HUES6 (cell line): ENCODE data around the gene GLRX3.
"Not testable (repeated sequence)": the region's sequence is repeated elsewhere in the genome, so short reads cannot be mapped to it uniquely, and the experiment has no call there.

ENCODE experiments used
- H3K27ac ChIP-seq: 2 replicates; pipeline ENCODE4 v1.7.0; 2013; ENCODE audit warnings: low read depth, mild to moderate bottlenecking, low read length, inconsistent platforms
- H3K27me3 ChIP-seq: 2 replicates; pipeline ENCODE4 v1.6.1; 2013; ENCODE audit warnings: low read length; ENCODE audit not compliant: control insufficient read depth, insufficient read depth
- H3K36me3 ChIP-seq: 2 replicates; pipeline ENCODE4 v1.6.1; 2013; ENCODE audit warnings: low read length; ENCODE audit not compliant: control insufficient read depth, insufficient read depth
- H3K4me1 ChIP-seq: 2 replicates; pipeline ENCODE4 v1.6.1; 2013; ENCODE audit warnings: low read length; ENCODE audit not compliant: control insufficient read depth, insufficient read depth
- H3K4me3 ChIP-seq: 2 replicates; pipeline ENCODE4 v1.5.1; 2013; ENCODE audit warnings: low read depth, low read length
- H3K9ac ChIP-seq: one replicate; pipeline ENCODE4 v1.6.1; 2013; ENCODE audit warnings: mild to moderate bottlenecking, low read length
- H3K9me3 ChIP-seq: 2 replicates; pipeline ENCODE4 v1.6.1; 2013; ENCODE audit warnings: low read depth, low read length; ENCODE audit not compliant: control insufficient read depth, insufficient read depth

GLRX3 gene

DNA sequence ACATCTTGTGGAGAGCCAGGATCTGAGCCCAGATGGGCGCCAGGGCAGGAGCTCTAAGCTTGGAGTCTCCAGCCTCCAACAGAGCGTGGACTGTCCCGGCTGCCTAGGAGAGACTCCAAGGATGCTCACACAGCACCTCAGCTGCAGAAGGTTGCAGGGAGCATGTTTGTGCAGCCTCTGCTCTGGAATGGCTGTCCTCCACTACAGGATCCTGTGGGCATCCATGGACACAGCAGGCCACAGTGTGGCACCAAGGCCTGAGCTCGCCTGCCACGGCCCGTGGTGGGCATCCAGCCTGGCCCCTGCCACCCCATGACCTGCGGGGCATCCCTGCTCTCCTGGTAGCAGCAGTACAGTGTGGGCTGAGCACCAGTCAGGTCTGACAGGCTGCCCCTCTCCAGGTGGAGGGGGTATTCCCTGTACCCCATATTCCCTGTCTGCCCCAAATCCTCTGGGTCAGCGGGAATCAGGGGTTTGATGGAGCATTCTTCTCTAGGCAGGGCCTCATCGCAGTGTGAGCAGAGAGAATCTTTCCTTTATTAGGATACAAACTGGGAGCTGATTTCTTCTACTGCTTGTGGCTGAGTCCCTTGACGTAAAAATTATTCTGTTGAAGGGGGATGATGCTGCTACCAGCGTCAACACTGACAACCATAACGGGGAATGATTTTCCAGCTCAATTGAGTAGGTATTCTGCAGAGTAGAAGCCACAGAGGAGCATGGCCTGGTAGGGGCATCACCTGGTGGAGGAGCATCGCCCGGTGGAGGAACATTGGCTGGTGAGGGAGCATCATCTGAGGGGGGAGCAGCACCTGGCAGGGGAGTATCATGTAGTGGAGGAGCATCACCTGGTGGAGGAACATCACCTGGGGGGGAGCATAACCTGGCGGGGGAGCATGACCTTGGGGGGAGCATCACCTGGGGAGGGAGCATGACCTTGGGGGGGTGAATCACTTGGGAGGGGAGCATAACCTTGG lies 60.6 kb downstream of the GLRX3 start:
- Histone ChIP-seq H3K9me3 (no peaks in the 10 kb centered on the region), H3K27me3 (no peaks in the 10 kb centered on the region), H3K9ac (no peak overlapping the region), H3K27ac (no peak overlapping the region), H3K4me1 (peaks cover 6% of the 10 kb centered on the region; the same call in 1 of the 2 replicates), H3K36me3 (no peaks in the 10 kb centered on the region), H3K4me3 (no peak overlapping the region)

DNA sequence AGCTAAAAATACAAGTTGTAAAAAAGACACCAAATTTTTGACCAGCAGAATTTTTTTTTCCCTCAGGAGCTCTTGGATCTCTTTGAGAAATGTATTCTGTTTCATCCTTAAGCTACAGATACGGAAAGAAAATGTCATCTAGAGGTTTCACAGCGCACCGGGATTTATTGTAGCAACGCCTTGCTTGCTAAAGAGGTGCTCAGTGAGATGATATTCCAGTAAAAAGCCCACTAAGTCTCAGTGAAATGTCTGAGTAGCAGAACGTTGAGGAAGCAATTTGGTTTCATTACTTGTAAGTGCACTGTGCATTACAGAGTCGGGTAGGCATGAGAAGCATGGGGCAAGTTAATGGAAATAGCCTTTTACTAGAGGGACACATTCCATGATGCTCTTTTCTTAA lies 62.5 kb downstream of the GLRX3 start:
- Histone ChIP-seq H3K9ac (no peak overlapping the region), H3K27ac (no peak overlapping the region), H3K36me3 (no peaks in the 10 kb centered on the region), H3K9me3 (no peaks in the 10 kb centered on the region), H3K27me3 (no peaks in the 10 kb centered on the region), H3K4me3 (no peak overlapping the region), H3K4me1 (peaks cover 6% of the 10 kb centered on the region; the same call in 1 of the 2 replicates)

DNA sequence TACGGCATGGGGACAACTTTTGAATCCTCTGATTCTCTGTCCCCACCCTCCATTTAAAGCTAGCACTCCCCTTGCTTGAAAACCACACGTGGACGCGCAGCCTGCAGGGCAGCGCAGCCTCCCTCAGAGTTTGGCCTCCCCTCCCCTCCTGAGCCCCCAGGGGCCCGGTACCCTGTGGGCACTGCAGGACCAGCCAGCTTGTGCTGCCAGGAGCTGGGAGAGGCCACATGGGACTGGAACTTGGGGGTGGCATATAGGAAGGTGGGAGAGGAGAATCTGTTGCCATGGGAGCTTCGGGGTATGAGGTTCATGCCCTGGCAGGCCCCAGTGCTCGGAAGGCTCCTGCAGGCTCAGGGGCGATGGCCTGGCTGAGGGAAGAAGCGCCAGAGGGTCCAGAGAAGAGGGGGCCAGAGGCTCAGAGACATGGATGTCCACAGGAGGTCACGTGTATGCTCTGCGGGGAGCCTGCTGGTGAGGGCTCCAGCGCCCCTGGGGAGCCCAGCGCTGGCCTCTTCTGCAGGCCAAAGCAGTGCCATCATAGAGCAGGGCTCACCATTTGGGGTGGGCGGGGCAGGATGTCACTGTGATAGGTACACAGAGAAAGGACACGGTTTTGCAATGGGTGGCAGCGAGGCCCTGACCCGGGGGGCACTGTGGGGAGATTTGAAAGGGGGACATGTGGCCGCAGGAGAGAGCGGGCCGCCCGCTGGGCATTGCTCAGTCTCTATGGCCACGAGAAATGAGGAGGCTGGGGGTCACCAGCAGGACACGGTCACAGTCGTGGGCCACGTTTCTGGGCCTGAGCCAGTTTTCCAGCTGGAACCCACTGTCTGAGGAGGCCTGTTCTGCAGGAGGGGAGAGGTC lies 64.2 kb downstream of the GLRX3 start:
- no peak overlapping the region for H3K4me3 ChIP-seq
- no peak overlapping the region for H3K9ac ChIP-seq
- H3K4me1 ChIP-seq = no peaks in the 10 kb centered on the region
- H3K27ac ChIP-seq = no peak overlapping the region
- no peaks in the 10 kb centered on the region for H3K9me3 ChIP-seq
- no peaks in the 10 kb centered on the region for H3K36me3 ChIP-seq
- H3K27me3 ChIP-seq = no peaks in the 10 kb centered on the region

DNA sequence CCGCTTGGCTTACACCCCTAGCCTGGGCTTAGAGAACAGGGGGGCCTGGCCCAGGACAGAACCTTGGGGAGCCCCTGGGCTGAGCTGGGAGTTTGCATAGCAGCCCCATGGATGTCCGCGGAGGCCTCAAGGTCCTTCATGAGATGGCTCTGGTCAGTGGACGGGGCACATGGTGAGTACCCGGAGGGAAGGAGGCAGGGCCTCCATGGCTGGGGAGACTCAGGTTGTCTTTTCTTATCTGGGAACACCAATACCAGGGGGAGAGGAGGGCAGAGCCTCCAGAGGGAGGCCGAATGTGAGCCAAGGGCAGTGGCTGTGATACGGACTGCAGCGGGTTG lies 64.8 kb downstream of the GLRX3 start:
- Histone ChIP-seq H3K4me1 (no peaks in the 10 kb centered on the region), H3K36me3 (no peaks in the 10 kb centered on the region)

DNA sequence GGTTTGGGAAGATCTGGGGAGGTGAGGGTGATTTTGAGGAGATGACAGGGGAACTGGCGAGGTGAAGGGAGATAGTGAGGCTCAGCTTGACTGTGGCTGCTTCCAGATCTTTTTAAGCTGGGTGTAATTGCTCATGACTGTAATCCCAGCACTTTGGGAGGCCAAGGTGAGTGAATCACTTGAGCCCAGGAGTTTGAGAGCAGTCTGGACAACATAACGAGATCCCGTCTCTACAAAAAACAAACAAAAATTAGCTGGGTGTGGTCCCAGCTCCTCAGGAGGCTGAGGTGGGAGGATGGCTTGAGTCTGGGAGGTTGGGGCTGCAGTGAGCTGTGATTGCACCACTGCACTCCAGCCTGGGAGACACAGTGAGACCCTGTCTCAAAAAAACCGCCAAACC lies 66.0 kb downstream of the GLRX3 start:
- not testable (repeated sequence) for H3K4me1 ChIP-seq

More for the DNA sequence above, 64.8 kb downstream of the GLRX3 start:
- H3K4me3 ChIP-seq = no peak overlapping the region
- no peaks in the 10 kb centered on the region for H3K27me3 ChIP-seq
- no peak overlapping the region for H3K9ac ChIP-seq
- no peaks in the 10 kb centered on the region for H3K9me3 ChIP-seq
- H3K27ac ChIP-seq = no peak overlapping the region

DNA sequence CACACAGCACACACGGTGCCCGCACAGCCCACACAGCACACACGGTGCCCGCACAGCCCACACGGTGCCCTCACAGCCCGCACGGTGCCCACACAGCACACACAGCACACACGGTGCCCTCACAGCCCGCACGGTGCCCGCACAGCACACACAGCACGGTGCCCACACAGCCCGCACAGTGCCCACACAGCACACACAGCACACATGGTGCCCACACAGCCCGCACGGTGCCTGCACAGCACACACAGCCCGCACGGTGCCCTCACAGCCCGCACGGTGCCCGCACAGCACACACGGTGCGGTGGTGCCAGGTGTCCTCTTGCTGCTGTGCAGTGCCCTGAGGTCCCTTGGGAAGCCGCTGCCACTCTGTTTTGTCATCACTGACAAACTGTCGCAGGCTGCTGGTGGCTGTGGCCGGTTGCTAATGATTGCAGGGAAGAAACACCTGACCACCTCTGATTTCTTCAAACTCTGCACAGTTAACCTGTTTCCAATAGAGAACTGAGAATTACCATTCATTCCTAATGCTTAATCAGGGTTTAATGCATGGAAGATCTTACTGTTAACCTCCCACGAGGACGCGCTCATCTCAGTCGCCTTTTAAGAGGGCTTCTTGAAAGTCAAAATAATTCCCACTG lies 66.9 kb downstream of the GLRX3 start:
- Histone ChIP-seq H3K4me1 (no peaks in the 10 kb centered on the region), H3K36me3 (no peaks in the 10 kb centered on the region), H3K9ac (no peak overlapping the region), H3K4me3 (no peak overlapping the region), H3K9me3 (no peaks in the 10 kb centered on the region), H3K27me3 (no peaks in the 10 kb centered on the region), H3K27ac (no peak overlapping the region)

More for the DNA sequence above, 66.0 kb downstream of the GLRX3 start:
- not testable (repeated sequence) for H3K9me3 ChIP-seq, H3K27ac ChIP-seq, H3K27me3 ChIP-seq, H3K9ac ChIP-seq, H3K4me3 ChIP-seq, H3K36me3 ChIP-seq

DNA sequence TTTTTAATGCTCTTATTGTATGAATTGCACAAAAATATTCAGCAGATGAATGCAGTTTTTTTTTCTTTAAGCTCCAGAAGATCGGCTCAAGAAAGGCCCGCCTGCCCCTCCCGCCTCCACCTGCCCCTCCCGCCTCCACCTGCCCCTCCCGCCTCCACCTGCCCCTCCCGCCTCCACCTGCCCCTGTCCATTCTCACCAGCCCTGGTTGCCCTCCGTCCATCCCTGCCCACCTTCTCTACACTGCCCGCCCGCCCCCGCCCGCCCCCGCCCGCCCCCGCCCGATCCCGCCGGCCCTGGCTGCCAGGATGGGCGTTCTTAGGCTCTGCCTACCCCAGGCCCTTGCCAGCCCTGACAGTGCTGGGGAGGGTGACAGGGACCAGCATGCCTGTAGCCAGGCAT lies 67.4 kb downstream of the GLRX3 start:
- no peaks in the 10 kb centered on the region for H3K4me1 ChIP-seq

DNA sequence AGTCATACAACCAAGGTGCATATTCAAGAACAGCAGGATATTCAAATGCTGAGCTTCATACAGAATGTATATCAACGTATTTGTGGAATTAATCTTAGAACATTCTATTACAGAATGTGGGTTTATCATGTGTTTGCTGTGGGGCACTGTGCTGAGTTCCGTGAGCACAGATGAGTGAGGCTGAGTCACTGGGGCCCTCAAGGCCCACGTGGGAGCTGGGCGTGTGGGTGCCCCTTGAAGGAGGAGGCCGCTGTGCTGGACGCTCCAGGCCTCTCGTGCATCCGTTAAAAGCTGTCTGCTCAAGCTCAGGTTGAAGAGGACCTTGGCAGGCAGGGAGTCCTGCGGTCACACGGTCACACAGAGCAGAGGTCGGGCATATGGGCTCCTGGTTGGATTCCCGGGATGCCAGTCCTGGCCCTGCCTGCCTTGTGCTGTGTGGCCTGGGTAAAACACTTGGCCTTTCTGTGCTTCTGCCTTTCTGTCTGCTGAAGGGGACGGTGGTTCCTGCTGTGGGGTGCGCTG lies 70.1 kb downstream of the GLRX3 start:
- no peak overlapping the region for H3K4me3 ChIP-seq
- no peak overlapping the region for H3K27ac ChIP-seq
- H3K9ac ChIP-seq = no peak overlapping the region
- H3K9me3 ChIP-seq = no peaks in the 10 kb centered on the region
- H3K27me3 ChIP-seq = no peaks in the 10 kb centered on the region
- H3K36me3 ChIP-seq = no peaks in the 10 kb centered on the region
- H3K4me1 ChIP-seq = peaks cover 6% of the 10 kb centered on the region; the same call in 1 of the 2 replicates

More for the DNA sequence above, 67.4 kb downstream of the GLRX3 start:
- no peak overlapping the region for H3K9ac ChIP-seq
- no peak overlapping the region for H3K4me3 ChIP-seq
- no peaks in the 10 kb centered on the region for H3K9me3 ChIP-seq
- H3K27me3 ChIP-seq = no peaks in the 10 kb centered on the region
- H3K36me3 ChIP-seq = no peaks in the 10 kb centered on the region
- H3K27ac ChIP-seq = no peak overlapping the region

DNA sequence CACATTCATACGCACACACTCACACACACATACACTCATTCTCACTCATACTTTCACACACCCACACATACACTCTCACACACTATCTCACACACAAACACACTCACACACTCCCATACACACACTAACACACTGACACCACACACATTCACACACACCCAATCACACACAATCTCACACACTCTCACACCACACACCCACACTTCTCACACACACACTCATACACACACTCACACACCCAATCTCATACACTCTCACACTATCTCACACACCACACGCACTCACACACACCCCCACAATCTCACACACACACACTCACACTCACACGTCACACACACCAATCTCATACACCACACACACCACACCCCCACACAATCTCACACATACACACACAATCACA lies 71.0 kb downstream of the GLRX3 start:
- H3K9ac ChIP-seq = no peak overlapping the region
- peaks cover 11% of the 10 kb centered on the region; the same call in 1 of the 2 replicates for H3K4me1 ChIP-seq
- no peak overlapping the region for H3K27ac ChIP-seq
- no peaks in the 10 kb centered on the region for H3K27me3 ChIP-seq
- no peak overlapping the region for H3K4me3 ChIP-seq
- H3K36me3 ChIP-seq = no peaks in the 10 kb centered on the region
- H3K9me3 ChIP-seq = no peaks in the 10 kb centered on the region

DNA sequence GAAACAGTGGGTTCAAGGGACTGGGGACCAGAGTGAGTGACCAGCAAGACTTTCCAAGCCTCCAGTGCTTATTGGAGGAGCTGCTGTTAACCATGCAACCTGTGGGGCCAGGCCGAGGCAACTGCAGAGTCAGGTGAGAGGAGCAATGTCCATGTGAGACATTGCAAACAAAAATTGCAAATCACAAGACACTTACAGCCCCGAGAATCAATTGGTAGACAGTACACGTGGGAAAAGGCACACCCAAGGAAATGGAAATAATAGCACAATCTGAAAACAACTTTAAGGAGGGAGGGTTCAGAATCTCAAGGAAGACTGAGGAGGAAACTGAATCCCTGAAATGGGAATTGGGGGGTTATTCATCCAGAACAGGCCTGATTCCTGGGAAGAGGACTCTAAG lies 72.6 kb downstream of the GLRX3 start:
- no peak overlapping the region for H3K27ac ChIP-seq

More for the DNA sequence above, 72.6 kb downstream of the GLRX3 start:
- Histone ChIP-seq H3K4me3 (no peak overlapping the region), H3K9me3 (no peaks in the 10 kb centered on the region), H3K36me3 (no peaks in the 10 kb centered on the region), H3K4me1 (peaks cover 11% of the 10 kb centered on the region; the same call in 1 of the 2 replicates), H3K27me3 (no peaks in the 10 kb centered on the region), H3K9ac (no peak overlapping the region)
